Stimulated activated naive CD4-positive, alpha-beta T cell treated with Interleukin-2 at 50 U/mL for 16 hours (primary cell): ENCODE data around the gene MAGI1.

ENCODE experiments used
- DNase-seq: peaks from one replicate; lab custom pipeline; 2025; lab: John Stamatoyannopoulos, UW

The MAGI1 gene

GRCh38 chr3:65795166-65795565 lies 243.6 kb downstream of the MAGI1 start:
- DNase-seq = no peak

GRCh38 chr3:65793495-65794200 lies 245.1 kb downstream of the MAGI1 start:
- DNase-seq = no peak

DNA sequence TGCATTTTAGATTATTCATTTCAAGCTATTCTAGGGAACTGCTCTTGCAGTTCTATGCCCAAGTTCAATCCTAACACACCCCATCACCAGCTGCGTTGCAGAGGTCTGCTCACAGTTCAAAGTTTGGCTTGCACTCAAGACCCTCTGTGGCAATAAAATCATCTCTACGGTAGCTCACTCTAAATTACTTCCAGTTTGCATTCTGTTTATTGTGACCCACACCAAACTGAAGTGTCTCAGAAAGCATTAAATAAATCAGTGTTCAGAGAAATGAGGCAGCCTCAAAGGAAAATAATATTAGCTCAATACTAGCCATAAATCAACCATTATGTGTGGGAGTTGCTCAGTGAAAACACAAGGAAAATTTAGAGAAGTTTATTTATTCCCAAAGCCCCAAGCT lies 250.3 kb downstream of the MAGI1 start:
- DNase-seq = no peak

- DNase-seq = no peak
These were observed 250.9 kb downstream of the MAGI1 start for GRCh38 chr3:65787827-65788226.

GRCh38 chr3:65787340-65787739 lies 251.4 kb downstream of the MAGI1 start:
- DNase-seq = no peak

DNA sequence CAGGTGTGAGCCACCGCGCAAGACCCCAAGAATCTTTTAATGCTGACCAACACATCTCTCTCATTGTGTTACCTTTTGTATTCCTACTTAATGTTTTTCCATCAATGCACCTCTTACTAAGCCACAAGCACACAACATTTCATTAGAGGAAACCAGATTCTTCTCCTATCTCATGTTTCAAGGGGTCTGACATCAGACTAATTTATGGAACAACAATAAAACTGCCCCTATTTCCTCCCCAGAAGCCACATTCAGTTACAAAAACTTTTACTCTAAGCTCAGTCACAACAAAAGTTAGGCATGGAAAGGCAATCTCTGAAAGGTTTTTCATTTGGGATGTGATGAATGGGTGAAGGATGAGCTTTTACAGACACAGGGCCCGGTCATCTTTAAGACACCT lies 251.8 kb downstream of the MAGI1 start:
- no peak for DNase-seq

DNA sequence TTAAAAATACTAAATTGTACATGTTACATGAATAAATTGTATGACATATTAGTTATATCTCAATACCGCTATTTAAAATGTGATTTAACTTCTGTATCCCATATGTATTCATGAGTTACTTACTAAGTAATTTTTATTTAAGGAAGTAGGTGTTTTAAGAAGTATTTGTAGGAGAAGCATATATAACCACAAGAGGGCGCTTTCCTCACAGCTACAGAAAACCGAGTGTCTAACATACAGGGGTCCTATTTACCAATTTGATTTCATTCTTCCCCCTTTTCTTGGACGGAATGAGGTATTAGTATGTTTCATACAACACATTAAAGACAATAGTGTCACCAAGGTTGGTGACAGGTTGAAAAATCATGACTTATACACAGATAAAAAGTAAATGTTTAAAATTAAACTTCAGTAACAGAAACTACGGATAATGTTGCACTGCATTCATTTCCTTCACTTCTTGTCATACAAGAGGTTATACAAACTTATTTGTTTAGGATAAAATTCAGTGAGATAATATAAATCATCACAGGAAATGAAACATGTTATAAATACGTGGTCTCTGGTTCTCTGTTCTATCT lies 253.6 kb downstream of the MAGI1 start:
- DNase-seq = no peak

- no peak for DNase-seq
These were observed 255.6 kb downstream of the MAGI1 start for GRCh38 chr3:65783117-65783516.

DNA sequence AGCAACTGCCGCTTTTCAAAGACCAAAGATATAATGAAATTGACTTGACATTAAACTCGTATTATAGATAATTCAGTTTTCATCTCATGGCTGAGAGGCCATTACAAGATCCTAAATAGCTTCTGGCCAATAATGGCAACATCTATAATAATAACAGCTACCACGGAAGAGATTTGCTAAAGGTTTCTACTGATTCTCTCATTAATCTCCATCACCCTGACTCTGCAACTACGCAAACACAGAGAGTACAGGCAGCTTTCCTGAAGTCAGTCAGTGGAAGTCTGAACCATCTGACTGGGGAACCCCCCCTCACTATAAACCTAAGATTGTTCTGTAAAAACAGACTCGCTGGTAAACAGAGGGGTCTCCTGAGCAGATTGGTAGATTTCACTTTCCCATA lies 257.1 kb downstream of the MAGI1 start:
- no peak for DNase-seq

DNA sequence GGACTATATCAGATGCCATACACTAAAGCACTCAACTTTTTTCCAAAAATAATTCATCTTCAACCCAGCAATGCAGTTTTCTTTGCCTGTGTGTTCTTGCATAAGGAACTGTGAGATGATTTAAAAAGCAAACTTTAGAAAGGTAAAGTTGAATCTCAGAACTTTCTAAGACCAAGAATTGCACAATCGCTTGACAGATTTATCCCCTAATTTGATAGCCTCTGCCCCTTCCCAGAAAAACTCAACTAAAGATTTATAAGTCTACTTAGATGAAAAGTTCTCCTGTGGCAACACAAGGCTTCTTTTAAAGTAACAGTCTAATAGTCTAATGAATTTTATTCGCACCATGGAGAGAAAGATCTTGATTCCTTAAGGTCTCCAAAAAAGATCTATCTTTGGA lies 259.3 kb downstream of the MAGI1 start:
- DNase-seq = no peak

DNA sequence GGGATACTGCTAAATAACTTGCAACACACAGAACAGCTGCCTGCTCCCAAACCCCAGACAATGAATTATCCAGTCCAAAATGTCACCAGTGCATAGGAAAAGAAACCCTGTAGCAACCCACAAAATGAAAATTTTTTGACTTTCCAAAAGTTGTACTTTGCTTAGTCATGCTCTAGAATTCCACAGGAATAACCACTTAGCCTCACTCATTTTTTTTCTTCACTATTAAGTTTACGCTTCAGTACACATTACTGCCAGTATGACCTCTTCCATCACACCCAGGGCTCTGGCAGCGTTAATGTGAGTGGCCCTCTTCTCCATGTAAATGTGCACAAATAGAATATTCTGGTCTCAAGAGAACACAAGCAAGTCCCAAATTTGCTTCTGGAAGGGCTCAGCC lies 259.8 kb downstream of the MAGI1 start:
- DNase-seq = no peak

DNA sequence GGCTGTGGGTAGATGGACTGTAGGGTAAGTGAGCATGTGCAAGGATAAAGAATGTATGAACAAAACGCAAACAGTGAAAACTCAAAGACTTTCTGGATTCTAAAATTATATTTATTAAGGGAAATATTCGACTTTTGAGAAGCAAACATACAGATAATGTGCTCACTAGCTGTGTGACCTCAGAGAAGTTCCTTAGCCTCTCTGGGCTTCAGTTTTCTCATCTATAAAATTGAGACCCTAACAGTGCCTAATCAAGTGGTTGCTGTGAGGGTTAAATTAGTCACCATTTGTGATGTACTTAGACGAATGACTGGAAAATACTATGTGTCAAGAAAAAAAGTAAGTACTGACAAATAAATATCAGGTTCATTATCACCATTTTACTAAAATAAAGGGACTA lies 261.7 kb downstream of the MAGI1 start:
- DNase-seq = no peak

- DNase-seq = no peak
These were observed 262.2 kb downstream of the MAGI1 start for GRCh38 chr3:65776494-65776893.

- no peak for DNase-seq
These were observed 262.6 kb downstream of the MAGI1 start for GRCh38 chr3:65776081-65776480.

GRCh38 chr3:65772758-65773157 lies 266.0 kb downstream of the MAGI1 start:
- no peak for DNase-seq

DNA sequence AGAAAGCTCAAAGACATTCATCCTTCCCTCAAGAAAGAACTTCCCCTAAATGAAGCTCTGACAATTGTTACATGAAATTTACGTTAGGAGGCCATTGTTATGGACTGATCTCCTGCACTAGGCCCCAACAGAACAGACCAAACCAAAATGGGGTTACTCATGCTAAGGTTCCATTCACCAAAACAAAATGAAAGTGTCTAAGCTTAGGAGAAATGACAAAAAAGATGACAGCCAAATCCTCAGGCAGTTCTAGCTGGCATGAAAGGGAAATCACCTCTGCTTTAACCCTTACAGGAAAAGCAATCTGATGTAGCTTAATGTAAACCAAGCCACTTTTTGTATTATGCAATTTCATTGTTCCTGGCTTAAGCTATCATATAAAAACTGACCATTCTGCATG lies 271.2 kb downstream of the MAGI1 start:
- no peak for DNase-seq

- DNase-seq = no peak
These were observed 276.5 kb downstream of the MAGI1 start for GRCh38 chr3:65762235-65762580.

- no peak for DNase-seq
These were observed 277.1 kb downstream of the MAGI1 start for GRCh38 chr3:65761446-65762234.

GRCh38 chr3:65758876-65759598 lies 279.7 kb downstream of the MAGI1 start:
- DNase-seq = no peak

DNA sequence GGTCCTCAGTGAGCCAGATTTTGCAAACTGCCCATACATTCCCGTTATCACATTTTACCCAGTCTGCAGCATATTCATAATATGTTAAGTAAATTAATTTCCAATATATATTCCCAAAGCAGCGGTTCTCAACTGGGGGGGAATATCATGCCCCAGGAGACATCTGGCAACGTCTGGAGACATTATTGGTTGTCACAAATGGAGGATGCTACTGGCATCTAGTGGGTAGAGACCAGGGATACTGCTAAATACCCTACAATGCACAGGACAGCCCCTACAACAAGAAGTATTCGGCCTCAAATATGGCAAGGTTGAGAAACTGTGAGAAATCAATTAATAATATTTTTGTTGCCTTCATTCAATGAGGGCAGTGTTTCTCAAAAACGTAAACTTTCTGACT lies 280.3 kb downstream of the MAGI1 start:
- no peak for DNase-seq

DNA sequence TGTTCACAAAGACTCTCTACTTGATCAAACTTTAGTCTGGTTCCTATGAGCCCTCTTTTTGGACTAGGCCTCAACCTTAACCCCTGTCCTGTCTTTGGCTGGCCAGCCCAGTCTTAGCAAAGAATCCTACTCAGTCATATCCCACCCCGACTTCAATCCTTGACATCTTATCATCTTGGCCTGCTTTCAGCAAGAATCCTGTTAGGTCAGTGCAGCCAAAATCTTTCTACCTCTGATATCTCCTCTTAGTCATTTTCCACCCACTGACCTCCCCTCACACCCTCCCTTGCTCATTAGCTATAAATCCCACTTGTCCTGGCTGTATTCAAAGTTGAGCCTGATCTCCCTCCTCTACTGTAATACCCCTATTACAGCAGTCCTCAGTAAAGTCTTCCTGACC lies 286.1 kb downstream of the MAGI1 start:
- DNase-seq = no peak

- DNase-seq = no peak
These were observed 287.5 kb downstream of the MAGI1 start for GRCh38 chr3:65751123-65751700.
